K562 (cell line): ENCODE data around the gene ZNF487. TPM values are rescaled to one million over a fixed set of nuclear protein-coding genes. Genes with fewer than 3 reads are reported as not detected.
"Not testable (repeated sequence)": the region's sequence is repeated elsewhere in the genome, so short reads cannot be mapped to it uniquely, and the experiment has no call there.

Experiments used
- ATAC-seq: fragments of 200-7000 bp; cut with Tn5 transposase; 3 replicates; pipeline ENCODE4 v1.9.1; 2020; ENCODE audit warnings: moderate library complexity
- BruUV-seq: library from RNA; stranded (reverse); fragments of 400-500 nt; replicated peaks from 2 replicates; lab custom pipeline; 2021; lab: Mats Ljungman, UMichigan
- CTCF ChIA-PET: fragments of 300-600 bp; formaldehyde crosslinking; extraction: SDS; loops from one replicate; lab custom pipeline; 2021; ENCODE audit warnings: low intra/inter-chr PET ratio; lab: Yijun Ruan, JAX
- POLR2A ChIA-PET: fragments of 300-600, 350-650 bp; sonication (Branson Sonifier 250); formaldehyde crosslinking; extraction: SDS; loops from one replicate; lab custom pipeline; 2021; ENCODE audit warnings: antibody characterized with exemption, inconsistent platforms; lab: Yijun Ruan, JAX
- DNase-seq, 4 experiments: peaks; one replicate each; pipeline versions ENCODE4 v3.0.0 to v3.0.0-alpha.2; 2011 to 2018; ENCODE audit warnings: low spot score in 3 of 4, mixed read lengths in 3 of 4; ENCODE audit errors: extremely low read depth in 1 of 4
- FAIRE-seq: peaks from 2 replicates; lab custom pipeline; 2011; peaks lifted over from hg19 to GRCh38; lab: Jason Lieb, UNC
- H2AFZ ChIP-seq: 2 replicates; pipeline ENCODE4 v1.6.0; 2011; ENCODE audit warnings: low read depth, low read length, control low read depth, inconsistent platforms
- H3K27ac ChIP-seq: fragments of 200-600 bp; 3 replicates; pipeline ENCODE4 v1.8.0; 2011; ENCODE audit warnings: low read depth, mild to moderate bottlenecking, control low read depth, inconsistent platforms, low read length, moderate library complexity, mixed read lengths; ENCODE audit errors: extremely low read depth
- H3K27me3 ChIP-seq, 2 experiments: fragments of 300-600 bp in 1 of 2; 2 replicates in 1 of 2; 3 replicates in 1 of 2; pipeline versions ENCODE4 v1.6.0 to v1.8.0; 2011; ENCODE audit warnings: inconsistent platforms in 2 of 2, low read length in 2 of 2, mild to moderate bottlenecking in 1 of 2, mixed read lengths in 1 of 2, moderate library complexity in 1 of 2; ENCODE audit not compliant: control insufficient read depth in 2 of 2, insufficient read depth in 2 of 2
- H3K36me3 ChIP-seq: fragments of 300-600 bp; 3 replicates; pipeline ENCODE4 v1.8.0; 2011; ENCODE audit warnings: mild to moderate bottlenecking, low read length, inconsistent platforms; ENCODE audit not compliant: control insufficient read depth, insufficient read depth
- H3K4me1 ChIP-seq, 2 experiments: fragments of 200-600 bp in 1 of 2; replicated peaks in 1 of 2; 2 replicates in 1 of 2; 3 replicates in 1 of 2; pipeline versions ENCODE4 v1.5.1 to v1.8.0; 2011; ENCODE audit warnings: inconsistent platforms in 2 of 2, low read length in 2 of 2, mild to moderate bottlenecking in 1 of 2, mixed read lengths in 1 of 2, moderate library complexity in 1 of 2; ENCODE audit not compliant: control insufficient read depth in 2 of 2, insufficient read depth in 2 of 2
- H3K4me2 ChIP-seq: 2 replicates; pipeline ENCODE4 v1.6.1; 2011; ENCODE audit warnings: low read length, control low read depth, inconsistent platforms, mixed read lengths; ENCODE audit not compliant: insufficient read depth
- H3K4me3 ChIP-seq: fragments of 200-600 bp; sonication (generic), shearing (Covaris generic); 2 replicates; pipeline ENCODE4 v1.5.1; 2016; ENCODE audit warnings: control low read depth, inconsistent platforms
- H3K79me2 ChIP-seq: fragments of 200-600 bp; 3 replicates; pipeline ENCODE4 v1.8.0; 2011; ENCODE audit warnings: low read length, inconsistent platforms; ENCODE audit not compliant: control insufficient read depth, insufficient read depth
- H3K9ac ChIP-seq, 2 experiments: 2 replicates each; pipeline versions ENCODE4 v1.6.0 to v1.6.1; 2011; ENCODE audit warnings: low read depth in 2 of 2, low read length in 2 of 2, control low read depth in 1 of 2, inconsistent platforms in 1 of 2, mild to moderate bottlenecking in 1 of 2, mixed read lengths in 1 of 2; ENCODE audit not compliant: insufficient read depth in 1 of 2
- H3K9me1 ChIP-seq: one replicate; pipeline ENCODE4 v1.6.0; 2011; ENCODE audit warnings: inconsistent platforms, mild to moderate bottlenecking, low read length, moderate library complexity; ENCODE audit not compliant: control insufficient read depth, insufficient read depth
- H3K9me3 ChIP-seq: replicated peaks from 2 replicates; pipeline ENCODE4 v1.5.1; 2011; ENCODE audit warnings: low read depth, low read length, inconsistent platforms; ENCODE audit not compliant: control insufficient read depth, insufficient read depth
- H4K20me1 ChIP-seq: replicated peaks from 2 replicates; pipeline ENCODE4 v1.6.1; 2011; ENCODE audit warnings: low read length, inconsistent platforms, mixed read lengths; ENCODE audit not compliant: control insufficient read depth, insufficient read depth
- ADNP ChIP-seq: fragments of 200-800 bp; sonication (Bioruptor generic); IDR thresholded peaks from 2 replicates; pipeline ENCODE4 v1.6.1; 2016; ENCODE audit warnings: missing genetic modification characterization, missing compliant biosample characterization
- ARID1B ChIP-seq: fragments of 450-650 bp; IDR thresholded peaks from 2 replicates; pipeline ENCODE4 v1.6.1; 2016; ENCODE audit warnings: antibody characterized with exemption, mild to moderate bottlenecking, inconsistent platforms
- BCOR ChIP-seq: fragments of 450-650 bp; IDR thresholded peaks from 2 replicates; pipeline ENCODE4 v1.6.1; 2016
- C11orf30 ChIP-seq: fragments of 450-650 bp; IDR thresholded peaks from 2 replicates; pipeline ENCODE4 v1.6.1; 2016; ENCODE audit warnings: low read depth, mild to moderate bottlenecking
- CBFA2T3 ChIP-seq: fragments of 450-650 bp; IDR thresholded peaks from 2 replicates; pipeline ENCODE4 v1.6.1; 2017
- DPF2 ChIP-seq: fragments of 450-650 bp; IDR thresholded peaks from 2 replicates; pipeline ENCODE4 v1.6.1; 2016
- FOSL1 ChIP-seq: fragments of 200-800 bp; sonication (Bioruptor generic); conservative IDR thresholded peaks from 2 replicates; pipeline ENCODE4 v1.6.1; 2016; ENCODE audit warnings: missing genetic modification characterization, missing compliant biosample characterization
- JUN ChIP-seq, 2 experiments: sonication (generic) in 1 of 2; formaldehyde crosslinking in 1 of 2; IDR thresholded peaks; 2 replicates each; pipeline versions ENCODE4 v1.6.1 to v1.8.0; 2012 to 2022; ENCODE audit warnings: borderline replicate concordance in 2 of 2, mild to moderate bottlenecking in 2 of 2, improper control_type of control experiment in 1 of 2, low read depth in 1 of 2, low read length in 1 of 2, missing genetic modification reagents in 1 of 2
- KDM1A ChIP-seq, 2 experiments: fragments of 450-650 bp; IDR thresholded peaks; 2 replicates each; pipeline ENCODE4 v1.6.1; 2016; ENCODE audit warnings: mild to moderate bottlenecking in 2 of 2
- MAFG ChIP-seq: fragments of 450-650 bp; conservative IDR thresholded peaks from 2 replicates; pipeline ENCODE4 v1.6.1; 2016; ENCODE audit warnings: missing genetic modification characterization, missing compliant biosample characterization
- NFE2L1 ChIP-seq: fragments of 450-650 bp; IDR thresholded peaks from 2 replicates; pipeline ENCODE4 v1.6.1; 2016; ENCODE audit warnings: missing genetic modification characterization, low read depth, mild to moderate bottlenecking, missing compliant biosample characterization, moderate library complexity, borderline replicate concordance
- SETDB1 ChIP-seq: IDR thresholded peaks from one replicate; pipeline ENCODE4 v1.6.1; 2012; ENCODE audit warnings: low read length, control low read depth, inconsistent platforms
- SMARCA4 ChIP-seq: fragments of 450-650 bp; IDR thresholded peaks from 2 replicates; pipeline ENCODE4 v1.6.1; 2016
- SMARCA5 ChIP-seq: fragments of 450-650 bp; IDR thresholded peaks from 2 replicates; pipeline ENCODE4 v1.6.1; 2016
- SMARCE1 ChIP-seq: fragments of 450-650 bp; IDR thresholded peaks from 2 replicates; pipeline ENCODE4 v1.7.1; 2016; ENCODE audit warnings: mild to moderate bottlenecking
- TRIM24 ChIP-seq, 2 experiments: fragments of 450-650 bp; IDR thresholded peaks; 2 replicates each; pipeline ENCODE4 v1.6.1; 2016
- ZNF316 ChIP-seq: fragments of 450-650 bp; IDR thresholded peaks from 2 replicates; pipeline ENCODE4 v1.6.1; 2016
- ZNF384 ChIP-seq: IDR thresholded peaks from 2 replicates; pipeline ENCODE4 v1.6.1; 2012; ENCODE audit warnings: low read depth, low read length, improper control_type of control experiment
- WGBS: fragments of 100-300 bp; shearing (Covaris generic); methylation state at CpG from one replicate; pipeline ENCODE4 v1.1.6; 2016; ENCODE audit warnings: low coverage, mixed read lengths; ENCODE audit not compliant: insufficient coverage; ENCODE audit errors: missing lambda C conversion rate; 5-methylcytosine and 5-hydroxymethylcytosine counted together
- in situ Hi-C: fragments of 300-500 bp; cut with MboI; formaldehyde crosslinking; loops from 4 replicates; pipeline ENCODE4 v1.15.0; 2018; ENCODE audit warnings: inconsistent platforms, mixed read lengths
- intact Hi-C: fragments of 100-400 bp; cut with micrococcal nuclease; formaldehyde crosslinking; loops from 2 replicates; pipeline ENCODE4 v1.14.2; 2022
- polyA plus RNA-seq, 8 experiments: library from polyadenylated mRNA; depleted of rRNA in 4 of 8; stranded (reverse) in 5 of 8; unstranded in 3 of 8; fragments of >200 nt; fragmentation: Nextera tagmentation in 2 of 8; fragmentation: Illumina TruSeq in 1 of 8; extraction: Ambion mirVana in 2 of 8; extraction: Trizol in 1 of 8; gene quantifications; 2 replicates each; pipeline versions ENCODE4 v1.2.1 to v1.2.3, GENCODE V29; 2011 to 2014; ENCODE audit warnings: inconsistent platforms in 1 of 8, missing spikeins in 1 of 8
- total RNA-seq, 7 experiments: library from RNA; depleted of rRNA in 6 of 7; stranded (reverse); fragments of >200 nt in 6 of 7; fragmentation: Illumina TruSeq in 2 of 7; extraction: Trizol in 2 of 7; gene quantifications; 2 replicates each; pipeline versions ENCODE4 v1.2.1 to v1.2.3, GENCODE V29; 2011 to 2021; ENCODE audit warnings: low replicate concordance in 1 of 7
- TF ChIP-seq, protein P1 (sequence below): fragments of 250-450 bp; sonication (Bioruptor Pico); IDR thresholded peaks from 2 replicates; pipeline ENCODE4 v1.4.0; 2020; ENCODE audit warnings: borderline replicate concordance
- TF ChIP-seq, protein P2 (sequence below), 2 experiments: fragments of 450-650 bp in 1 of 2; sonication (generic) in 1 of 2; formaldehyde crosslinking in 1 of 2; IDR thresholded peaks in 1 of 2; conservative IDR thresholded peaks in 1 of 2; 2 replicates each; pipeline versions ENCODE4 v1.6.1 to v1.8.1; 2016 to 2023; ENCODE audit warnings: mild to moderate bottlenecking in 2 of 2, moderate library complexity in 2 of 2, inconsistent platforms in 1 of 2, missing genetic modification reagents in 1 of 2

ZNF487 gene
- total and polyA plus RNA-seq, 9 of the 15 experiments (the other 6 are each of a cell fraction or from before 2014, with no cell fraction given), result 1.9 to 6.5 (median 4.2) TPM

DNA sequence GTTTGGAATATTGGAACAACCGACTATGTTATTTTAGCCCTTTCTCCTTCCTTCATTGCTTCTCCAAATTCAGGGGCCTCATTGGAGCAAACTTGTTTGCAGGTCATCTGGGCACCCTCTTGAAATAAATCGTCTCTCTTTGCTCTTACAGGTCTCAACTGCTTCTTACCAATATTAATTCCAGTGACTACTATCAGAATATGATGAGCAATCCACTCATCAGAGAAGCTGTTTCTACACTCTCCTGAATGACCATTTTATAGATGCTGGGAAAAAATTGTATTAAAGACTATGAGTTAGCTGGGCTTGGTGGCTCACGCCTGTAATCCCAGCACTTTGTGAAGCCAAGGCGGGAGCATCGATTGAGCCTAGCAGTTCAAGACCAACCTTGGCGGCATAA is 15.4 kb upstream of the ZNF487 start (continued):
- TF ChIP-seq, protein P1, sequence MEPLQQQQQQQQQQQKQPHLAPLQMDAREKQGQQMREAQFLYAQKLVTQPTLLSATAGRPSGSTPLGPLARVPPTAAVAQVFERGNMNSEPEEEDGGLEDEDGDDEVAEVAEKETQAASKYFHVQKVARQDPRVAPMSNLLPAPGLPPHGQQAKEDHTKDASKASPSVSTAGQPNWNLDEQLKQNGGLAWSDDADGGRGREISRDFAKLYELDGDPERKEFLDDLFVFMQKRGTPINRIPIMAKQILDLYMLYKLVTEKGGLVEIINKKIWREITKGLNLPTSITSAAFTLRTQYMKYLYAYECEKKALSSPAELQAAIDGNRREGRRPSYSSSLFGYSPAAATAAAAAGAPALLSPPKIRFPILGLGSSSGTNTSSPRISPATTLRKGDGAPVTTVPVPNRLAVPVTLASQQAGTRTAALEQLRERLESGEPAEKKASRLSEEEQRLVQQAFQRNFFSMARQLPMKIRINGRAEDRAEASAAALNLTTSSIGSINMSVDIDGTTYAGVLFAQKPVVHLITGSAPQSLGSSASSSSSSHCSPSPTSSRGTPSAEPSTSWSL (CRISPR knock-in tag), result no peak
- TF ChIP-seq SETDB1, result no peak

DNA sequence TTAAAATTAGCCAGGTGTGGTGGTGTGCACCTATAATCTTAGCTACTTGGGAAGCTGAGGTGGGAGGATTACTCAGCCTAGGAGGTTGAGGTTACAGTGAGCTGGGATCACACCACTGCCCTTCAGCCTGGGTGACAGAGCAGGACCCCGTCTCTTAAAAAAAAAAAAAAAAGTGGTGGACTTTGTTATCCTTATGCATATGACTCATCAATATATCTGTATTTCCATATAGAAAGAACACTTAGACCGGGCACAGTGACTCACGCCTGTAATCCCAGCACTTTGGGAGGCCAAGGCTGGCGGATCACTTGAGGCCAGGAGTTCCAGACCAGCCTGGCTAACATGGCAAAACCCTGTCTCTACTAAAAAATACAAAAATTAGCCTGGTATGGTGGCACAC is 15.0 kb upstream of the ZNF487 start:
- H3K27ac ChIP-seq, result peak overlapping the region; percentile 26; the same call in 2 of the 3 replicates
- in situ Hi-C loops, CTCF ChIA-PET: not testable (repeated sequence)

More for the DNA sequence above, 15.0 kb upstream of the ZNF487 start:
- intact Hi-C loops; H3K79me2 ChIP-seq; H3K36me3 ChIP-seq; H2AFZ ChIP-seq; H3K4me3 ChIP-seq; H4K20me1 ChIP-seq; ATAC-seq; H3K4me2 ChIP-seq; BruUV-seq; FAIRE-seq; H3K27me3 ChIP-seq; H3K9ac ChIP-seq; H3K9me1 ChIP-seq; H3K9me3 ChIP-seq; DNase-seq; TF ChIP-seq JUN (CRISPR knock-in tag; IDR thresholded peaks at IDR 0.05; ENCODE audit: borderline replicate concordance): not testable (repeated sequence)
- peak; percentile 73 for TF ChIP-seq DPF2
- peak; percentile 35 for TF ChIP-seq CBFA2T3
- TF ChIP-seq ADNP, result peak; percentile 84
- peak; percentile 72 for TF ChIP-seq MAFG (tag)
- TF ChIP-seq FOSL1 (tag), result peak; percentile 79
- TF ChIP-seq SMARCE1, result peak; percentile 66
- peak; percentile 31 to 69; a peak in 2 of 4 replicates for TF ChIP-seq KDM1A (IDR thresholded peaks at IDR 0.05)
- TF ChIP-seq, protein P2, sequence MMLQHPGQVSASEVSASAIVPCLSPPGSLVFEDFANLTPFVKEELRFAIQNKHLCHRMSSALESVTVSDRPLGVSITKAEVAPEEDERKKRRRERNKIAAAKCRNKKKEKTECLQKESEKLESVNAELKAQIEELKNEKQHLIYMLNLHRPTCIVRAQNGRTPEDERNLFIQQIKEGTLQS (IDR thresholded peaks at IDR 0.05), result peak; percentile 86
- TF ChIP-seq, protein P2 (CRISPR knock-in tag; conservative IDR thresholded peaks at IDR 0.05), result not testable (repeated sequence)
- TF ChIP-seq JUN (IDR thresholded peaks at IDR 0.05; ENCODE audit: borderline replicate concordance, low read depth, low read length), result 0 out of 2 replicates have a peak, but pooled peaks have one; percentile 7
- TF ChIP-seq SMARCA5, result 0 out of 2 replicates have a peak, but pooled peaks have one; percentile 46
- peak; percentile 76 for TF ChIP-seq ZNF316
- TF ChIP-seq ARID1B, result peak; percentile 71
- peak; percentile 44 for TF ChIP-seq NFE2L1 (tag)
- peak; percentile 66; the same call in 1 of the 2 replicates for TF ChIP-seq ZNF384
- TF ChIP-seq TRIM24 (IDR thresholded peaks at IDR 0.05), result peak; percentile 20 to 43; a peak in 1 of 4 replicates
- peak; percentile 60; the same call in 1 of the 2 replicates for TF ChIP-seq C11orf30
- peak; percentile 66; the same call in 1 of the 2 replicates for TF ChIP-seq BCOR
- TF ChIP-seq SMARCA4, result peak; percentile 53; the same call in 1 of the 2 replicates
- WGBS, result 44% methylated on average over 4 of the region's 4 CpGs
- H3K4me1 ChIP-seq, result peaks cover 36 to 53% of the 10 kb centered on the region in 2 experiments
- POLR2A ChIA-PET, result interaction anchor here (1.4 kb wide), 1 partner anchor 15 kb away, joined by 7 read pairs; the partner anchor contains the start of gene ZNF487
